Measurements from ENCODE around the gene TRIM34. TPM values are rescaled to one million over a fixed set of nuclear protein-coding genes. Genes with fewer than 3 reads are reported as not detected.
A peak's percentile ranks its signal among the peaks of the same experiment; 100 is the strongest.
"Not testable (repeated sequence)": the region's sequence is repeated elsewhere in the genome, so short reads cannot be mapped to it uniquely, and the experiment has no call there.

The TRIM34 gene
- total RNA-seq: 2.0 TPM in 2 replicates
- long read RNA-seq, transcript TRIM34-201 (8 exons, 2,311 nt): major isoform, 6 of 7 reads
- long read RNA-seq, partial matches to known transcripts: 0 of 7 reads
- long read RNA-seq, other reads (novel, unspliced or antisense): 1 of 7 reads

DNA sequence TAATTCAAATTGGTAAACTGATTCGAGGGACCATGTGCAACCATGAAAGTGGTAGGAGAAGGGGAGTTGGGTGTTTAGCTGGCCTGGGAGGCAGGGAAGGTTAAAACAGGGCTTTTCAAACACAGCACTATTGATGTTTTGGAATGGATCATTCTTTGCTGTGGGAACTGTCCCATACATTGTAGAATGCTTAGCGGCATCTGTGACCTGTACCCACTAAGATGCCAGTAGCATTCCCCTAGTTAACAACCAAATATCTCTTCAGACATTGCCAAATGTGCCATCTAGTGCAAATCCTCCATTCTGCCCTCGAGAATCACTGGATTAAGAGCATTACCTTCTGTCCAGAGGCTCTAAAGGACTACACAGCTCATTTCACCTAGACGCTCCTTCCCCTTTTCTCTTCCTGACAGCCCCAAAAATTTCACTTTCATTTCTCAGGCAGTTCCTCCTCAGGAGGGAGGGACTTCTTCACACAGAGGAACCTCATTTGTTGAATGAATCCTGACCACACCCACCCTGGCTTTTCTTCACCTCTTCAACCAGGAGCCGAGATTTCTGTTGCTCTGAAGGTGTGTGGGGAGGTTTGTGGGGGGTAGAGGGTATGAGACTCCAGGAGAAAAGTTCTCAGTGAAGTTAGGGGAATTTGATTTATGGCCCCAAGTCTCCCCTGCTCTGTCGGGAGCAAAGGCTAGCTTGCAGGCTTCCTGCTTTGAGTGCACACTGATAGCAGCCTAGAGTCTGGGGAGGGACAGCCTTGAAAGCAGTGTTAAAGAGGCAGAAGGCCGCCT, at the start of gene TRIM34:
Gene TRIM34, plus strand, starts transcription at position 513 of the 791 bp plus-strand sequence. CDS start 7,331 bp downstream, outside the sequence.
- Mint-ChIP-seq H3K27ac (peak within 1 kb of the TSS; percentile 67), H3K27me3 (no peaks in the 10 kb centered on the region), H3K4me1 (ENCODE audit: low read depth) (peaks cover 32% of the 10 kb centered on the region), H3K36me3 (ENCODE audit: insufficient read depth) (no peaks in the 10 kb centered on the region), H3K4me3 (ENCODE audit: low read depth) (peak within 1 kb of the TSS; percentile 56), H3K9me3 (ENCODE audit: low read depth) (peaks cover 5% of the 10 kb centered on the region)
- no peak for DNase-seq (ENCODE audit: low spot score, unreplicated experiment)
- TF ChIP-seq, protein P1, sequence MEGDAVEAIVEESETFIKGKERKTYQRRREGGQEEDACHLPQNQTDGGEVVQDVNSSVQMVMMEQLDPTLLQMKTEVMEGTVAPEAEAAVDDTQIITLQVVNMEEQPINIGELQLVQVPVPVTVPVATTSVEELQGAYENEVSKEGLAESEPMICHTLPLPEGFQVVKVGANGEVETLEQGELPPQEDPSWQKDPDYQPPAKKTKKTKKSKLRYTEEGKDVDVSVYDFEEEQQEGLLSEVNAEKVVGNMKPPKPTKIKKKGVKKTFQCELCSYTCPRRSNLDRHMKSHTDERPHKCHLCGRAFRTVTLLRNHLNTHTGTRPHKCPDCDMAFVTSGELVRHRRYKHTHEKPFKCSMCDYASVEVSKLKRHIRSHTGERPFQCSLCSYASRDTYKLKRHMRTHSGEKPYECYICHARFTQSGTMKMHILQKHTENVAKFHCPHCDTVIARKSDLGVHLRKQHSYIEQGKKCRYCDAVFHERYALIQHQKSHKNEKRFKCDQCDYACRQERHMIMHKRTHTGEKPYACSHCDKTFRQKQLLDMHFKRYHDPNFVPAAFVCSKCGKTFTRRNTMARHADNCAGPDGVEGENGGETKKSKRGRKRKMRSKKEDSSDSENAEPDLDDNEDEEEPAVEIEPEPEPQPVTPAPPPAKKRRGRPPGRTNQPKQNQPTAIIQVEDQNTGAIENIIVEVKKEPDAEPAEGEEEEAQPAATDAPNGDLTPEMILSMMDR (IDR thresholded peaks at IDR 0.05; ENCODE audit: unreplicated experiment): no peak

- DNase-seq (ENCODE audit: low spot score, unreplicated experiment): no peak
- Mint-ChIP-seq H3K36me3 (ENCODE audit: insufficient read depth) (no peaks in the 10 kb centered on the region), H3K4me1 (ENCODE audit: low read depth) (no peaks in the 10 kb centered on the region), H3K27me3 (no peaks in the 10 kb centered on the region), H3K4me3 (ENCODE audit: low read depth) (no peak overlapping the region), H3K9me3 (ENCODE audit: low read depth) (no peaks in the 10 kb centered on the region), H3K27ac (no peak overlapping the region)
- TF ChIP-seq, protein P1 (IDR thresholded peaks at IDR 0.05; ENCODE audit: unreplicated experiment): no peak
Observed at GRCh38 chr11:5575152-5575551, 49.6 kb upstream of the TRIM34 start.

GRCh38 chr11:5577101-5577500, 47.7 kb upstream of the TRIM34 start:
- Mint-ChIP-seq H3K36me3 (ENCODE audit: insufficient read depth) (no peaks in the 10 kb centered on the region), H3K27me3 (no peaks in the 10 kb centered on the region), H3K4me1 (ENCODE audit: low read depth) (no peaks in the 10 kb centered on the region), H3K27ac (no peak overlapping the region), H3K9me3 (ENCODE audit: low read depth) (no peaks in the 10 kb centered on the region), H3K4me3 (ENCODE audit: low read depth) (no peak overlapping the region)
- TF ChIP-seq, protein P1 (IDR thresholded peaks at IDR 0.05; ENCODE audit: unreplicated experiment): no peak
- no peak for DNase-seq (ENCODE audit: low spot score, unreplicated experiment)

DNA sequence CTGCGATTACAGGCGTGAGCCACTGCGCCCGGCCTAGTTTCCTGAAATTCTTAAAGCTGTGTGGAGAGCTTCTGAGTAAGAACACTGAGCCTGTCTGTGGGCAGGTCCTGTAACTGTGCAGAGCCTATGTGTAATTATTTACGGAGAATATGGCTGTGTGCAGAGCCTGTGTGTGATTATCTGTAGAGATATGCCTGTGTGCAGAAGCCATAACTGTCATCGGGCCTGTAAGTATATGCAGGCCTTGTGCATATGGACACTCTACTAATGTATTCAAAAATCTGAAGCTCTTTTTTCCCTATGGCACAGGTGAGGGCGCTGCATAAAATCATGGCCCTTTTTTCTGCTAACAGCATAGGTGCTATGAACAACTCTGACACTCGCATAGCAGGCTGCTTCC, 44.2 kb upstream of the TRIM34 start, which contains the start of gene OR52B6:
Gene OR52B6, plus strand, starts transcription at position 301 of the 400 bp plus-strand sequence. Its CDS starts 0 bp downstream, at position 301.
- no peaks in the 10 kb centered on the region for H3K36me3 Mint-ChIP-seq (ENCODE audit: insufficient read depth)
- no peak for DNase-seq (ENCODE audit: low spot score, unreplicated experiment)
- H3K27me3 Mint-ChIP-seq: no peaks in the 10 kb centered on the region
- H3K4me3 Mint-ChIP-seq (ENCODE audit: low read depth): no peak within 1 kb of the TSS
- no peaks in the 10 kb centered on the region for H3K9me3 Mint-ChIP-seq (ENCODE audit: low read depth)
- H3K4me1 Mint-ChIP-seq (ENCODE audit: low read depth): no peaks in the 10 kb centered on the region
- no peak within 1 kb of the TSS for H3K27ac Mint-ChIP-seq
- TF ChIP-seq, protein P1 (IDR thresholded peaks at IDR 0.05; ENCODE audit: unreplicated experiment): no peak

DNA sequence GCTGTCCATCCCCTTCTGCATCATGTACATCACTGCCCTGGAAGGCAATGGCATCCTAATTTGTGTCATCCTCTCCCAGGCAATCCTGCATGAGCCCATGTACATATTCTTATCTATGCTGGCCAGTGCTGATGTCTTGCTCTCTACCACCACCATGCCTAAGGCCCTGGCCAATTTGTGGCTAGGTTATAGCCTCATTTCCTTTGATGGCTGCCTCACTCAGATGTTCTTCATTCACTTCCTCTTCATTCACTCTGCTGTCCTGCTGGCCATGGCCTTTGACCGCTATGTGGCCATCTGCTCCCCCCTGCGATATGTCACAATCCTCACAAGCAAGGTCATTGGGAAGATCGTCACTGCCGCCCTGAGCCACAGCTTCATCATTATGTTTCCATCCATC, 43.8 kb upstream of the TRIM34 start:
- TF ChIP-seq, protein P1 (IDR thresholded peaks at IDR 0.05; ENCODE audit: unreplicated experiment): no peak
- Mint-ChIP-seq H3K4me3 (ENCODE audit: low read depth) (no peak overlapping the region), H3K36me3 (ENCODE audit: insufficient read depth) (no peaks in the 10 kb centered on the region), H3K27ac (no peak overlapping the region), H3K9me3 (ENCODE audit: low read depth) (no peaks in the 10 kb centered on the region), H3K4me1 (ENCODE audit: low read depth) (no peaks in the 10 kb centered on the region), H3K27me3 (no peaks in the 10 kb centered on the region)
- DNase-seq (ENCODE audit: low spot score, unreplicated experiment): no peak

DNA sequence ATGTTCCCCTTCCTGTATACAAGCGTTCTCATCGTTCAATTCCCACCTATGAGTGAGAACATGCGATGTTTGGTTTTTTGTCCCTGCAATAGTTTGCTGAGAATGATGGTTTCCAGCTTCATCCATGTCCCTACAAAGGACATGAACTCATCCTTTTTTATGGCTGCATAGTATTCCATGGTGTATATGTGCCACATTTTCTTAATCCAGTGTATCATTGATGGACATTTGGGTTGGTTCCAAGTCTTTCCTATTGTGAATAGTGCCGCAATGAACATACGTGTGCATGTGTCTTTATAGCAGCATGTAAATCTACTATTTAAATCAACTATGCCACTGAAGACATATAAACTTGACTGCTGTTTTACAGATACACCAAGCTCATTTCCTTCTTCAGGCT, 40.3 kb upstream of the TRIM34 start:
- H3K4me3 Mint-ChIP-seq (ENCODE audit: low read depth); H3K4me1 Mint-ChIP-seq (ENCODE audit: low read depth); H3K36me3 Mint-ChIP-seq (ENCODE audit: insufficient read depth); H3K27ac Mint-ChIP-seq; H3K9me3 Mint-ChIP-seq (ENCODE audit: low read depth); DNase-seq (ENCODE audit: low spot score, unreplicated experiment); H3K27me3 Mint-ChIP-seq: not testable (repeated sequence)

GRCh38 chr11:5589906-5590305, 34.9 kb upstream of the TRIM34 start:
- not testable (repeated sequence) for H3K27ac Mint-ChIP-seq

More at GRCh38 chr11:5589906-5590305, 34.9 kb upstream of the TRIM34 start:
- not testable (repeated sequence) for H3K4me3 Mint-ChIP-seq (ENCODE audit: low read depth); H3K9me3 Mint-ChIP-seq (ENCODE audit: low read depth); DNase-seq (ENCODE audit: low spot score, unreplicated experiment); H3K27me3 Mint-ChIP-seq; H3K4me1 Mint-ChIP-seq (ENCODE audit: low read depth); H3K36me3 Mint-ChIP-seq (ENCODE audit: insufficient read depth)

All from progenitor cell of endocrine pancreas (in vitro differentiated cells).